OCI-M2 (cell line): ENCODE measurements around the gene ASPA.
"Not testable (repeated sequence)": the region's sequence is repeated elsewhere in the genome, so short reads cannot be mapped to it uniquely, and the experiment has no call there.

Source experiments
- DNase-seq: peaks from one replicate; lab custom pipeline; 2025; ENCODE audit not compliant: unreplicated experiment; lab: John Stamatoyannopoulos, UW

The ASPA gene

DNA sequence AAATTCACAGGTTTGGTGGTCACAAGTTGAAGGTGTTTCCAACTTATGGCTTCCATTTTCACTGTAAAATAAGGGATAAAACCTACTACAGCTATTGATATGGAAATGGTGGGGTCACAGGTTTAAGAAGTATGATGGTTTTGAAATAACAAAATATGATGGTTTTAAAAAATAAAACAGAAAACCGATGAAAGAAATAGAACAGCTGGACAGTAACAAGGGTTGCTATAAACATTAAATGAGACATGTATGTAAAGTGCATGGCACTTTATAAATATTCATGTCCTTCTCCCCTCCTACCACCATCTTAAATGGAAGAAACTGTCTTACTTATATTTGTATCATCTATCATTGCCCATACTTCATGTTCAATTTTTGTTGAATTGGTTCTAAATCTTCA lies 31.3 kb downstream of the ASPA start:
- DNase-seq: no peak

DNA sequence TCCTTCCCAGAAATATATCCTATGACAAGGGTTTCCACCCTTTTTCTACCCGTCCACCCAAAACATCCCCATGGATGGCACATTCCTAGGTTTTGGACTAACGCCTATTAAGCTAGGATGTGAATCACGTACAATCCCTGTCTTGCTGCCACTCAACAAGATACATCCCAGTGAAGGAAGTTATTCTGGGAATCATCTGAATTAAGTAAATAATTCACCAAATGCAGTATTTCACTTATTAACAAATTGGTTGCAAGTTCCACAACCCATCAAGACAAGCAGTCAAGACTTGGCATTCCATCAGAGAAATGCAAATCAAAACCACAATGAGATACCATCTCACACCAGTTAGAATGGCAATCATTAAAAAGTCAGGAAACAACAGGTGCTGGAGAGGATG lies 32.1 kb downstream of the ASPA start:
- DNase-seq: no peak

DNA sequence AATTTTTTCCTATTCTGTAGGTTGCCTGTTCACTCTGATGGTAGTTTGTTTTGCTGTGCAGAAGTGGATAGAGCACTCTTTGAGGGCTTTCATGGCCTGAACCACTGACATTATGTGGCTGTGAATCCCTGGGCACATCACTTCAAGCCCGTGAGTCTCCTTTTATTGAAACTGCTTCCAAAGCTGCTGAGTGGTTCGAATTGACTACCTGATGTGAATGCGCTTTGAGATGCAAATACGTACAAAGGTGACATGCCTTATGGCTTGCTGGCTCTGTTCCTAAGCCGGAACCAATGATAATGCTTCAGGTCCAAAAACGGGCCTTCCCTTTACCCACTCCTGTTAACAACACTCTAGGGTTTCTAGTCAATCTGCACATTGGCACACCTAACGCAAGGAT lies 34.3 kb downstream of the ASPA start:
- DNase-seq: no peak

DNA sequence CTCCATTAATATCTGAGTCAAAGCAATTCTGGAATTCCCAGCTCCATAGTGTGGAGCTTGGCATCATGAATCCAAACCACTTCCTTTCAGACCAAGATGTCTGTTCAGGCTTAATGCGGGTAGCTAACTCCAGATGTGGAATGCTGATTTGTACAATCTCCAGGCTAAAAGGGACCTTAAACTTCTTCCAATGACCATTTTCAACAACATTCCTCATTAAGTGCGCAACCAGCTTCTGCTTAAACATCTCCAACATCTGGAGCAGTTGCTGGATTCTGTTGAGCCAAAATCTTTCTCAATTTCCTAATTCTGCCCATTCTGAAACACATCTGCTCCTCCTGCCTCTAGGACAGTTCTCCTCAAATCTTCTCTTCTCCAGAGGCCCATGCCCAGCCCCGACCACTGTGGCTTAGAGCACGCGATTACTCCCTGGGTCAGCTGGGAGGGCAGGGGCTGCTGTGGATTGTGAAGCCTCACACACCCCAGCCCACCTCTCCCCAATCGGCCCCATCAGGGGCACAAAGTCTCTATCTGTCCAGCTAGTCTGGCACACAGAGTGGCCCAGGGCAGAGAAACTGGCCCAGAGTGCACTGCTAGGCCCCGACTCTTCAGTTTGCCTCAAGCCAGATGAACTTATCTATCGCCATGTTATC lies 36.2 kb downstream of the ASPA start:
- no peak for DNase-seq

DNA sequence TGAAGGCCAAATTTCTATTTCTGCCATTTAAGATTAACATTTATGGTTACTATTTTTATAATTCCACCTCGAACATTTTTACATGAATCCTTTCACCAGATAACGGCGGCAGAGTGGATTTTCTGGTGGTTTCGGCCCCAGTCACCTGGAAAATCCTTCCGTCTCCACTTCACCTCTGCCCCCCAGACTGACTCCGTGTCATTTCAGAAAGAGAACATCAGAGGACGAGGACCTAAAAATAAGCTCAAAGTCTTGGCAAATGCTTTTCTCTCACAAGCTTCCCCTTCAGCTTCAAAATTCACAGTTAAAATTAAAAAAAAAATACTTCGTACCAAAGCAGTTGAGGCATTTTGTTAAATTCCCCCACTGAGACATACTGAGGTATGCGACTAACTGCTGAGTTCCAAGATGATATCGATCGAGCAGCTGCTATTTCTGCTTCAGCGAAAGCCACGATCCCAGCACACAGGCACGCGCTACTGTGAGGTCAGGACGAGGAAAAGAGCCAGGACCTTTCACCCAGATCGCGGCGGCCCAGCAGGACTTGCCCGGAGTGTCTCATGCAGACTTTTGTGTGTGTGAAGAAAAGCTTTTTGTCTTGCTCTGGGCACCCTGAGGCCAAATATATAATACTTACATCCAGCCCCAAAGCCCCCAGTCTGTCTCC lies 36.8 kb downstream of the ASPA start:
- DNase-seq: no peak

DNA sequence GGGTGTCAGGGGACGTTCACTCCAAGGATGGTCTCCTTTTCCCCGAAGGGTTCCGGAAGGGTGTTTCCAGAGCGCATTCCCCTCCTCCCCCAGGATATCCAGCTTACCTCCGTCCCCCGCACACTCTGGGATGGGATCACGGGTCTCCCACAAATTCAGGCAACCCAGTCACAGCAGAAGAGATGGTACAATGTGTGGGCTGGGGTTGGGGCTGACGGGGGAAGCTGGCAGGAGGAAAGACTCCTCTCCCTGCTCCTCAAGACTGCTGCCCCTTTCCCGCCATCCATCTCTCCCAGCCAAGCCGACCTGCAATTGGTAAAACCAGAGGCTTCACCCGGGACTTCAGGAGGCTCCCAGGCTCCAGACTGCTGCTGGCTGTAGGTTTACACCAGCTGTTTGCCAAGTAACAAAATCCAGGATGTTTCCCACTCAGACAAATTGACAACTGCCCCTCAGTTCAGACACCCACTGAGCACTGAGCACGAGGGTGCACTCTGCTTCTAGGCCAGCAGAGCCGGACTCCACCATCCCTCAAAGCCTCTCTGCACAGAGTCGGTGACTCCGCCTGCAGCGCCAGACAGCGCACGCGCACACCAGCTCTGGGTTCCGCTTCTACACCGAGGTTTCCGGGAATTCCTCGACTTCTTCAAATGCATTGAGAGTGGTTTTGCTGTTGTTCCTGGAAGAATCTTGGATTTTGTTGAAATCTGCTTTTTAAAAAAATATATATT lies 37.7 kb downstream of the ASPA start:
- no peak for DNase-seq

DNA sequence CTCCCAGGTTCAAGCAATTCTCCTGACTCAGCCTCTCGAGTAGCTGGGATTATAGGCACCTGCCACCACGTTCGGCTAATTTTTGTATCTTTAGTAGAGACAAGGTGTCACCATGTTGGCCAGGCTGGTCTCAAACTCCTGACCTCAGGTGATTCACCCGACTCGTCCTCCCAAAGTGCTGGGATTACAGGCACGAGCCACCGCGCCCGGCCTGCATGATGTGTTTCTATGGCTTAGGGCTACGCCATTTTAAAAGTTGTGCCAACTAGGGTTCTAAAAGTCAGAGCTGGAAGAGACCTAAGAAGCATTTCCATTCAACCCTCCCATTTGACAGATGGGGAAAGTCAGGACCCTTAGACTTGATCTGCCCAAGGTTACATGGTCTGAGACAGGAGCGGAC lies 38.4 kb downstream of the ASPA start:
- DNase-seq: not testable (repeated sequence)

DNA sequence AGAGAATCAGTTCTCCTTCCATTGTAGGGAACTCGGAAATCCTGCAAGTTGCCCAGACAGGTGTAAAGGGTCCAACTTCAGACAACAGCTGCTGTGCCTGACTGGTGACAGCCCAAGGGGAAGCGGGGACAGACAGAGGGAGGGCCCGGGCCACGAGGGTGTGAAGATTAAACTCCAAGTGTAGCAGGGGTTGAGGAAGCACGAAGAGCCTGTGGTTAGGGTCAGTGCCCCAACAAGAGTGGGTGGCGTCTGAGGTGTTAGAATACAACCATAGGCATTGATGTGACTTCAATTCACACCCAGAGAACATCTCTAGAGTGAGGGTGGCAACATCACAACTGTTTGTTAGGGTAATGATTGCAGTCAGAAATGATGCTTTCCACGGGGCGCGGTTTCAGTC lies 39.1 kb downstream of the ASPA start:
- DNase-seq: no peak

DNA sequence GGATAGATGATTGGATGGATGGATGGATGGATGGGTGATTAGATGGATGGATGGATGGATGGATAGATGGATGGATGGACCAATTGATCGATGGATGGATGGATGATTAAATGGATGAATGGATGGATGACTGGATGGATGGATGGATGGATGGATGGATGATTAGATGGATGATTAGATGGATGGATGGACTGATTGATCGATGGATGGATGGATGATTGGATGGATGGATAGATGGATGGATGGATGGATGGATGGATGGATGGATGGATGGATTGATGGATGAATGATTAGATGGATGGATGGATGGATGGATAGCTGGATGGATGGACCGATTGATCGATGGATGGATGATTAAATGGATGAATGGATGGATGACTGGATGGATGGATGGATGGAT lies 43.7 kb downstream of the ASPA start:
- DNase-seq: not testable (repeated sequence)

DNA sequence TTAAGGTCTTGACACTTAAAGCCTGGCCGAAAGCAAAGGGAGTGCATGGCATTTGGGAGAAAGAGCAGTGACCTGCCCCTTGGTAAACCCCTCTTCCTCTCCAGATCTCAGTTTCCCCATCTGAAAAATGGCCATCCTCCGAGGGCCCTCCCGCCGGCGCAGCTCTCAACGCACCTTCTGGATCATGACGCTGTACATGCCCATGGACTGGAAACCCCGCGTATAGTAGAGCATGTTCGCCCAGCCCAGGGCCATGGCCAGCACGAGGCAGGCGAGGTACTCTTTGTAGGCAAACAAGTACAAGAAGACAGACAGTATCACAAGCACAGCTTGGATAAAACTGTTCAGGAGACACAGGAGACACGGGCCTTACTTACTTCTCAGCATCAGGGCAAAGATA lies 48.2 kb downstream of the ASPA start:
- no peak for DNase-seq

DNA sequence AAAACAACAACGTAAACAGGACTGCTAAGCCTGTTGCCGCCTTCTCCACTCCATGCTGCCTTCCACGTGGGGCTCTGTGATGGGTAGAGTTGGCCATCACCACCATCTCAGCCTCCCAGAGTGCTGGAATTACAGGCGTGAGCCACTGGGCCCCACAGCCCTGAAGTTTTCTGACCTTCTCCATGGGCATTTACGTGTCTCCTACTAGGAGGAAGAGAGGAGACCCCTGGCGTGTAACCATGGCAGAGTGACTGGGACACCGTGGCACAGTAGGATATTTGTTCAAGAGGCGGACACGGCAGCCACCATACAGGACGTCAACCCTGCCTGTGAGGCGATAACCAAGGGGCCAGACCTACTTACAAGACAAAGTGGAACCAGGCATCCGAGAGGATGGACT lies 50.7 kb downstream of the ASPA start:
- no peak for DNase-seq

DNA sequence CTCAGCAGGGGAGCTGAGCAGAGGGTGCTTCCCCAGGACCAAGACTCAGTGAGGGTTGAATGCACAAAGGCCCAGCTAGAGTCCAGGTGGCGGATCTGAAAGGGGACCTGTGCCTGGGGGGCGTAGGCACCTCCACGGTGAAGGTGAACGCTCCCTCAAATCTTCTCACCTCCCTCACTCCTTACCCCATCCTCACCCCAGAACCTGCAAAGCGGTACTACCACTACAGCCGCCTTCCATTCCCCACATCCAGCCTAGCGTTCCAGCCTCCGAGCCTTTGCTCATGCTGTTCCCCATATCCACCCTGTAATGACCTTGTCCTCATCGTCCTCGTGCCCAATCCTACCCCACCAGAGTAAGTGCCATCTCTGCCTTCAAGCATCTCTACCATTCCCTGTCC lies 51.2 kb downstream of the ASPA start:
- no peak for DNase-seq

DNA sequence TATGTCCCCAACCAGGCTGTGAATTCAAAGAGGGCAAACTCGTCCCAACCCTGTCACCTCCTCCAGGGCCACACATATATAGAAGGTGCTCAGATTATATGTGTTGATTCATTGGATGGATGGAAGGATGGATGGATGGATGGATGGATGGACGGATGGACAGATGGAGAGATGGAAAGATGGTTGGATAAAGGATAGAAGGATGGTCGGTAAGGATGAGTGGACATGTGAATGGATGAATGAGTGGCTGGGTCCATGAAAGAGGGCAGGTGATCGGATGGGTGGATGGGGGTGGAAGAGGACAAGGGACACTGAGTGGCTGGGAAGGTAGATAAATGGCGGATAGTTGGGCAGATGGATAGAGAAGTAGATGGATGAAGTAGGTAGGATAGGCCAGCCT lies 51.7 kb downstream of the ASPA start:
- no peak for DNase-seq

DNA sequence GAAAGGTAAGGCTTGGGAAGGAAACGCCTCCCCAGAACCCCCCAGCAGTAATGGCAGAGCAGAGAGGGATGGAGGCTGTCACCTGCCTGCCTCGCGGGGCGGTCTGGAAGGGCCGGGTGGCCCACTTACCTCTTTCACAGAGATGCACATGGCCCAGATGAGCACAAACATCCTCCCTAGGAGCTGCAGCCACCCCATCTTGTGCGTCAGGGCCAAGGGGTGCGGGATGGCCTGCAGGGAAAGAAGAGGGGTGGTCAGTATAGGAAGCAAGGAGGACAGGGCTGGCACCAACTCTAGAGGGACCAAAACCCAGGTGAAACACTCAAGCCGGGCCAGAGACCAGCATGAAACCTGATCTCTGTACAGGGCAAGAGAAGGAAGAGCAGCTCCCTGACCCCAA lies 52.1 kb downstream of the ASPA start:
- no peak for DNase-seq

DNA sequence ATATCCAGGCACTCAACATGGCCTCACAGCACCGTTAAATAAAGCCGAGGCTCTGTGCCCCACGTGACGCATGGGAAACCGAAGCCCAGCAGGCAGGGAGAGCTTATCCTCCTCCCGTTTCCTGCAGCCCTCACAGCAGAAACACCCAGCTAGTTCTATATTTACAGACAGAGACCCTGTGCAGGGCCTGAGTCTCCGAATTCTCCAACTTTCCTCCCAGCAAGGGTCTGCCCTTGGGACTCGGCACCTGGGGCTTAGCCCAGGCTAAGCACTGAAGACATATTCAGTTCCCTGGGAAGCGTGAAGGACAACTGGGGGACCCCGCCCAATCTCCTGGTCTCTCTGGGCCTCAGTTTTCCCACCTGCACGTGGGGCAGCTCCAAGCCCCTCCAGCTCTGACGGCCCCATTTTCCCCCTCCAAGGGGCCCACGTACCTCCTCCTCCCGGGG lies 52.6 kb downstream of the ASPA start:
- DNase-seq: no peak

DNA sequence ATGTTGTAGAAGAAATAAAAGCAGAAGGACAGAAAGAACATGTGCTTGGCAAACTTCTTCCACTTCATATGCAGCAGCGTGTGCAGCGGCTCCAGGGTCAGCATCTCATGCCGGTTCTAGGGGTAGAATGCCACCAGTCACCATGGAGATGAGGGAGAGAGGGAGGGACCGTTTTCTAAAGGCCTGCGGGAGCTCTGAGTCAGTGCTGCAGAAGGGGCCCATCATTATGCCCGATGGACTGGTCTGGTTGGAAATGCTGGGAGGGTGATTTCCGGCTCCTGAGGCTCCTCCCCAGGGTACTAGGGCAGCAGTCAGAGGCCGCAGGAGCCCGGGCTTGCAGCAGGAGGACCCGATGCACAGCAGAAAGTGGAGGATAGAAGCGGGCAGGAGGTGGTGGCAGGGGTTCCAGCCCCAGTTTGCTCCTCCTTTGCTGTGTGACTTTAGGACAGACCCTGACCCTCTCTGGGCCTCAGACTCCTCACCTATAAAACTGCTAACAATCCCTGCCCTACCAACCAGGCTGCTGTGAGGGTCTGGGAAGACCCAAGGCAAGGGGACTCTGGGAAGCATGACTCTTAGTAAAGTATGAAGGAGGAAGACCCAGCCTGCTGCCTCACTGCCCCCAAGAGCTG lies 53.2 kb downstream of the ASPA start:
- no peak for DNase-seq

DNA sequence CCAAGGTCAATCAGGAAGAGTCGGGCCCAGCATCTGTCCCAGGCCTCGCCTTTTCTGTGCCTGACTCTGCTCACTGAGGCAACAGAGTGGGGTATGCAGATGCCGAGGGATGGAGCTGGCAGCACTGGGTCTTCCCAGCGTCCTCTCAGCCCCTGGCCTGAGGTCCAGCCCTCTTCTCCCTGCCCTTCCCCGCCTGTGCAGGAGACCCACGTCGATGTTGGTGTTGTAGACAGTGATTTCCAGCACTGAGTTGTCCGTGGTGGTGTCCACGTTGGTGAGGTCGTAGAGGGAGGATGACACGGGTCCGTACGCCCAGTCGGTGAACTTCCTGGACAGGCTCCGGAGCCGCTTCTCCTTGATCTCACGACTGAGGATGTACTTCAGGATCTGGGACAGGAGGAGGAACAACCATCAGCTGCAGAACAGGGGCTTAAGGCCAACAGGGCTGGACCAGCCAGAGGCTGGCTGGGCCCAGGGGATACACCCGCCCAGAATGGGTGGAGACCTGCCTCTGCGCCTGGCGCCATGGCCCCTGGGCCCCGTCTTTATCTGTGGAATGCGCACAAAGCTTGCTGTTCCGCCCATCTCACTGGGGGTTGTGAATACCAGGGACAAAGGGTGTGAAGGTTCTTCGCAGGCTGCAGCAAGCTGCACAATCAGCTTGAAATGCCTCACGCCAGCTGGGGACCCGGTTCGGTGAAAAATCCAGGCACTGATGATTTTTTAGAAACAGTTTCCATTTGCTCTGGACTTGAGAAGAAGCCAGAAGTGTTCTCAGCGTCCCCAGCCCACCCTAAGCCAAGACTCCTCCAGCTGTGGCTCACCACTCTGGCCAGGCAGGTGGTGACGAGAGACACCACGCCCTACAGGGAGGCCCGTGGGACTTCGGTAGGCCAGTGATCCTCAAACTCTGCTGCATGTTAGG lies 54.3 kb downstream of the ASPA start:
- DNase-seq: no peak

DNA sequence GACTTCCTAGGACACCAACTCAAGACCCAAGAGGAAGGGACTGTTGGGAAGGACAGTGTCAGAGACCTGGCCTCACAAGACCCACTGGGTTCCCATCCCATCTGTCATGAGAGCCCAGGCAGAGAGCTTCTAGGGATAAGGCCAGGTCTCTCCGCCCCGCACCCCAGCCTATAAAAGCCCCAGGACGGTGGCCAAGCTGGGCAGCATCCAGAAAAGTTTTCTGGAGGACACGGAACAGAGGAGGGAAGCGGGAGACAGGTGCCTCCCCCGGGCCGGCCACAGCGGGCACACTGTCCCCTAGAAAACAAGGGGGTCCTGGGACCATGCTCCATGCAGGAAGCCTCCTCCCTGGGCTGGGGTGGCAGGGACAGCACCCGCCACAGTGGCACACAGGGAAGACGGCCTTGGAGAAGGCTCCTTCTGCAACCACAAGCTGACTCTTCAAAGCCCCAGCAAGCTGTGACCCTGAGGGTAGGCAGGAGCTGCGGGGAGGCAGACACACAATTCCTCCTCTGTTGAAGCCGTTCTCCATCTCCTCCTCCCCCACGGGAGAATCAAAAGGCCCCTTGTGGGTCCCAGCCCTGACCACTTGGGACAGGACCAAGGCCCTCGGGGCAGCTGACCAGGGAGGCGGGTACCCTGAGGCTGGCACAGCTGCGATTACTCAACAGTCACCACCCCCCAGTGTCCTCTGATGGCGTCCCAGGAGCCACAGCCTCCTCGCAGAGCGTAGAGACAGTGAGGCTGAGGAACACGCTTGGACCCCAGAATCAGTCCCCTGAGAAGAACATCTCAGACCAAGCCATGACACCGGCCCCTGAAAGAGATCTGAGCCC lies 55.7 kb downstream of the ASPA start:
- no peak for DNase-seq

DNA sequence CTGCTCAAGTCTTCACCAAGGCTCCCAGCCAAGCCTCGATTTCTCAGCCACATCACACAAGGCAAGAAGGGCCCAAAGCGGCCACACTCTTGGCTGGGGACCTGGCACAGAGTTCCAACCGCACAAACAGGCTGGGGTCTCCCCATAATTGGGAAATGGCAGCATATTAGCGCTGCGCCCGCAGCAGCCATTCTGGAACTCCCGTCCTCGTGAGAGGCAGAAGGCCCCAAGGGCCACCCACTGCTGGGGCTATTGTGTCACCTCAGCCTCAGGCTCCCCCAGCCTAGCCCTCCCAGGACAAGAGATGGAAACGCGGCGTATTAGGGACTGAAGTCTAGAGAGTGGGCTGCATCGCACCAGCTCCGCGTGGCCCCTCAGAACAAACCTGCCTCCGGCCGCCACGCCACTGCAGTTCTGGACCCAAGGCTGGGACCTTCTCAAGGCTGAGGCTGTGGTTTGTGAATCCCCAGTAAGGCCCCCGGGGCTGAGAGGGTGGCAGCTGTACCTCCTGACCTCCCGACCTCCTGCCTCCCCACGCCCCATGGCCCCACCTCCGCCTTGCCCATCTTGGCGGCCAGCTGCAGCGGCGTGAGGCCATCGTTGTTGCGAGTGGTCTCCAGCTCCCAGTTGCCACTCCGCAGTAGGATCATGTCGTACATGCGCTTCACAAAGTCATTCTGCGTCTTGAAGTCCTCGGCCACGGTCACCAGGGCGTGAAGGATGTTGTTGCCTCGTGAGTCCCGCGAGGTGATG lies 56.5 kb downstream of the ASPA start:
- no peak for DNase-seq
